OCI-LY3 (cell line): ENCODE data around the gene CYP24A1.

Experiments used
- H2AFZ ChIP-seq: fragments of 200-600, 300-600 bp; shearing (Covaris generic); 2 replicates; pipeline ENCODE4 v1.6.0; 2014; ENCODE audit warnings: antibody characterized with exemption, low read depth, low read length
- H3K27ac ChIP-seq: fragments of 200-600, 300-600 bp; sonication (generic); 2 replicates; pipeline ENCODE4 v1.5.1; 2014; ENCODE audit warnings: mild to moderate bottlenecking, low read length, moderate library complexity, mixed read lengths
- H3K27me3 ChIP-seq: fragments of 200-600, 300-600 bp; sonication (generic); 2 replicates; pipeline ENCODE4 v1.6.1; 2014; ENCODE audit warnings: low read depth, low read length, mixed read lengths
- H3K36me3 ChIP-seq: fragments of 200-600, 300-600 bp; sonication (generic); replicated peaks from 2 replicates; pipeline ENCODE3; 2014; ENCODE audit warnings: low read depth, low read length, mixed read lengths
- H3K4me1 ChIP-seq: fragments of 300-600, 200-600 bp; sonication (generic); 2 replicates; pipeline ENCODE4 v1.6.1; 2014; ENCODE audit warnings: low read length, mixed read lengths
- H3K4me2 ChIP-seq: fragments of 200-600, 300-600 bp; sonication (generic); 2 replicates; pipeline ENCODE4 v1.6.1; 2014; ENCODE audit warnings: low read length, mixed read lengths
- H3K4me3 ChIP-seq: fragments of 300-600, 200-600 bp; sonication (generic); 2 replicates; pipeline ENCODE4 v1.5.1; 2014; ENCODE audit warnings: antibody characterized with exemption, mild to moderate bottlenecking, low read length, moderate library complexity
- H3K79me2 ChIP-seq: fragments of 300-600, 200-600 bp; shearing (Covaris generic); 2 replicates; pipeline ENCODE4 v1.6.1; 2014; ENCODE audit warnings: mild to moderate bottlenecking, low read length, mixed read lengths
- H3K9ac ChIP-seq: fragments of 300-600, 200-600 bp; shearing (Covaris generic); 2 replicates; pipeline ENCODE4 v1.6.0; 2014; ENCODE audit warnings: mild to moderate bottlenecking, low read length, moderate library complexity
- H3K9me3 ChIP-seq: fragments of 200-600, 300-600 bp; shearing (Covaris generic); 2 replicates; pipeline ENCODE4 v1.6.1; 2014; ENCODE audit warnings: low read length, mixed read lengths; ENCODE audit not compliant: insufficient read depth
- H4K20me1 ChIP-seq: fragments of 200-600, 300-600 bp; sonication (generic); 2 replicates; pipeline ENCODE4 v1.6.1; 2016; ENCODE audit warnings: low read length, mixed read lengths; ENCODE audit not compliant: insufficient read depth
- EZH2phosphoT487 ChIP-seq: fragments of 200-600 bp; shearing (Covaris generic); IDR thresholded peaks from 2 replicates; pipeline ENCODE4 v1.6.1; 2018; ENCODE audit warnings: antibody characterized with exemption, mixed run types, low read depth
- TF ChIP-seq, protein P1 (sequence below): fragments of 200-600, 300-600 bp; sonication (generic); IDR thresholded peaks from 2 replicates; pipeline ENCODE4 v1.5.1; 2014; ENCODE audit warnings: antibody characterized with exemption, low read length, low read depth

CYP24A1 gene

DNA sequence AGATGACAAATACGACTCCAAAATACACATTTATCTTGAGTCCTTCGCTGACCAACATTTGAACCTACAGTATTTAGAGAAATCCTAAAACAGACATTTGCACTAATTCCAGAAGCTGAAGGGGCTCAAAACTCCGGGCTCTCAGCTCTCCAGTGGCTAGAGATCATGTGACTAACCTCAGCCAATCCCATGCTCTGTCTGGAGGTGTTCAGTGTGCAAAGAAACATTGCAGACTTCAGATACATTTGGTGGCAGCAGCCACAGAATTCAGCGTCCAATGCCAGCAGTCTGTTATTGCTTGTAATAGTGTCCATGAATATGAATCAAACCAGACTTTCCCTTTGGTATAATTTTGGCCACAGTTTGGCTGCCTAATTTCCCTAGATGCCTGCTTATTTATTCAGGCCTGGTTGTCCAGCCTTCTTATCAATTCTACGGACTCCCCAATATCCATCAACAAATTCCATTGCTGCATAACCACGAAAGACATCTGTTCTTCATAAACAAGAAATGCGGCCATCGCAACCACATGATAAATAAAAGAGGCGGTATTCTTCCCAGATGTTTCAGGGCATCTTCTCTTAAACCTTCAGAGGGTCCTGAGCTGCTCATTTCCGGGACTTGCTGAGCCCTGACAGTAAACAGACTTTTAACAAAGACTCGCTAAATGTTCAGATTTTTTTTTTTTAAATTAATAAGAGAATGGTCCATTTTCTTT lies 14.5 kb upstream of the CYP24A1 start:
- no peak overlapping the region for H3K4me2 ChIP-seq
- no peak overlapping the region for H2AFZ ChIP-seq
- H3K27ac ChIP-seq = no peak overlapping the region
- H3K4me1 ChIP-seq = no peaks in the 10 kb centered on the region
- H3K36me3 ChIP-seq = no peaks in the 10 kb centered on the region
- H3K27me3 ChIP-seq = peaks cover 36% of the 10 kb centered on the region
- no peaks in the 10 kb centered on the region for H3K9me3 ChIP-seq
- no peak overlapping the region for H3K9ac ChIP-seq
- no peaks in the 10 kb centered on the region for H3K79me2 ChIP-seq
- no peak overlapping the region for H3K4me3 ChIP-seq
- H4K20me1 ChIP-seq = no peaks in the 10 kb centered on the region
- TF ChIP-seq, protein P1, sequence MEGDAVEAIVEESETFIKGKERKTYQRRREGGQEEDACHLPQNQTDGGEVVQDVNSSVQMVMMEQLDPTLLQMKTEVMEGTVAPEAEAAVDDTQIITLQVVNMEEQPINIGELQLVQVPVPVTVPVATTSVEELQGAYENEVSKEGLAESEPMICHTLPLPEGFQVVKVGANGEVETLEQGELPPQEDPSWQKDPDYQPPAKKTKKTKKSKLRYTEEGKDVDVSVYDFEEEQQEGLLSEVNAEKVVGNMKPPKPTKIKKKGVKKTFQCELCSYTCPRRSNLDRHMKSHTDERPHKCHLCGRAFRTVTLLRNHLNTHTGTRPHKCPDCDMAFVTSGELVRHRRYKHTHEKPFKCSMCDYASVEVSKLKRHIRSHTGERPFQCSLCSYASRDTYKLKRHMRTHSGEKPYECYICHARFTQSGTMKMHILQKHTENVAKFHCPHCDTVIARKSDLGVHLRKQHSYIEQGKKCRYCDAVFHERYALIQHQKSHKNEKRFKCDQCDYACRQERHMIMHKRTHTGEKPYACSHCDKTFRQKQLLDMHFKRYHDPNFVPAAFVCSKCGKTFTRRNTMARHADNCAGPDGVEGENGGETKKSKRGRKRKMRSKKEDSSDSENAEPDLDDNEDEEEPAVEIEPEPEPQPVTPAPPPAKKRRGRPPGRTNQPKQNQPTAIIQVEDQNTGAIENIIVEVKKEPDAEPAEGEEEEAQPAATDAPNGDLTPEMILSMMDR = no peak
- TF ChIP-seq EZH2phosphoT487 = no peak

DNA sequence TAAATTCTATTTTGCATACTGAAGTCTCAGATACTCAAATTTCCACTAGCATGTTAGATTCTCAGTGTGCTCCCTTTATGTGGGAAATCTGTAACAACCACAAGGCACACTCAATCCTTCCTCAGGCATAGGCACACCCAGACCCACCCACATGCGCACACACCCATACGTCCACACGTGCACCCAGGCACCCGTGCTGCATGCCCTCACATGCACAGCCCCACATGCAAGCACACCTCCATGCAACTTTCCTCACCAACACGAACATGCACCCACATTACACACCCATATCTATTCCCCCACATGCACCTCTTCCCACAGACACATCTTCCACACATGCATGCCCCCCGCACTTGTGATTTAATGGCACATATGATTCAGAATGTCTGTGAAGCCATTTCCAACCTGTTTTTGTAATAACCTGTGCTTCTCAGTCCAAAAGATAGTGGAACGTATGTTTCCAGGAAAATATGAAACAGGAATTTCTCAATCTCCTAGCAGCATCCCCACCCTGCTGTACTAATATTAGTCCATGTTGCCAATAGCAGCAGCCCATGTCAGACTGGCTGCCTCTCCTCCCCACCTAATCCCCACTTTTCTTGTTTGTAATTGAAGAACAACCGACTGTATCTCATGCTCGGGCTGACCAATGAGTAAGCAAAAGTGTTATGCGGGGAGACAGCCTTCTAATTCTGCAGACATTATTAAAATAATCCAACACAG lies 11.3 kb upstream of the CYP24A1 start:
- H3K9ac ChIP-seq = no peak overlapping the region
- H3K4me3 ChIP-seq = no peak overlapping the region
- H3K9me3 ChIP-seq = no peaks in the 10 kb centered on the region
- no peak overlapping the region for H3K27ac ChIP-seq
- H3K27me3 ChIP-seq = peaks cover 22% of the 10 kb centered on the region
- H2AFZ ChIP-seq = no peak overlapping the region
- no peaks in the 10 kb centered on the region; the same call in 1 of the 2 replicates for H3K4me1 ChIP-seq
- TF ChIP-seq, protein P1 = no peak
- TF ChIP-seq EZH2phosphoT487 = no peak
- H3K79me2 ChIP-seq = no peaks in the 10 kb centered on the region
- no peaks in the 10 kb centered on the region for H3K36me3 ChIP-seq
- no peak overlapping the region for H3K4me2 ChIP-seq
- no peaks in the 10 kb centered on the region for H4K20me1 ChIP-seq

- Histone ChIP-seq H3K79me2 (no peaks in the 10 kb centered on the region), H3K4me1 (peaks cover 5% of the 10 kb centered on the region)
Measured at GRCh38 chr20:54184071-54184470, 10.3 kb upstream of the CYP24A1 start.

GRCh38 chr20:54180931-54181330 lies 7.1 kb upstream of the CYP24A1 start:
- Histone ChIP-seq H3K36me3 (no peaks in the 10 kb centered on the region), H3K79me2 (no peaks in the 10 kb centered on the region), H3K4me3 (no peak overlapping the region), H3K4me1 (peaks cover 5% of the 10 kb centered on the region), H3K9me3 (no peaks in the 10 kb centered on the region), H2AFZ (no peak overlapping the region), H3K4me2 (no peak overlapping the region), H3K27me3 (peaks cover 22% of the 10 kb centered on the region), H3K9ac (no peak overlapping the region), H3K27ac (no peak overlapping the region), H4K20me1 (no peaks in the 10 kb centered on the region)
- TF ChIP-seq EZH2phosphoT487 = no peak
- TF ChIP-seq, protein P1 = no peak

More at GRCh38 chr20:54184071-54184470, 10.3 kb upstream of the CYP24A1 start:
- Histone ChIP-seq H3K27ac (no peak overlapping the region), H2AFZ (no peak overlapping the region), H3K27me3 (peaks cover 22% of the 10 kb centered on the region), H3K9me3 (no peaks in the 10 kb centered on the region), H3K9ac (no peak overlapping the region), H3K4me3 (no peak overlapping the region), H4K20me1 (no peaks in the 10 kb centered on the region), H3K4me2 (no peak overlapping the region), H3K36me3 (no peaks in the 10 kb centered on the region)
- TF ChIP-seq, protein P1 = no peak
- no peak for TF ChIP-seq EZH2phosphoT487
